ENCODE data around the gene NELL1.

The NELL1 gene

GRCh38 chr11:21505070-21505469 is 835.7 kb downstream of the NELL1 start:
- TF ChIP-seq GATA3 (IDR thresholded peaks at IDR 0.05; ENCODE audit: low read depth, low read length) (peak; percentile 71; the same call in 1 of the 2 replicates), GATA2 (IDR thresholded peaks at IDR 0.05; ENCODE audit: low read depth, low read length) (no peak; the same call in 1 of the 2 replicates)

DNA sequence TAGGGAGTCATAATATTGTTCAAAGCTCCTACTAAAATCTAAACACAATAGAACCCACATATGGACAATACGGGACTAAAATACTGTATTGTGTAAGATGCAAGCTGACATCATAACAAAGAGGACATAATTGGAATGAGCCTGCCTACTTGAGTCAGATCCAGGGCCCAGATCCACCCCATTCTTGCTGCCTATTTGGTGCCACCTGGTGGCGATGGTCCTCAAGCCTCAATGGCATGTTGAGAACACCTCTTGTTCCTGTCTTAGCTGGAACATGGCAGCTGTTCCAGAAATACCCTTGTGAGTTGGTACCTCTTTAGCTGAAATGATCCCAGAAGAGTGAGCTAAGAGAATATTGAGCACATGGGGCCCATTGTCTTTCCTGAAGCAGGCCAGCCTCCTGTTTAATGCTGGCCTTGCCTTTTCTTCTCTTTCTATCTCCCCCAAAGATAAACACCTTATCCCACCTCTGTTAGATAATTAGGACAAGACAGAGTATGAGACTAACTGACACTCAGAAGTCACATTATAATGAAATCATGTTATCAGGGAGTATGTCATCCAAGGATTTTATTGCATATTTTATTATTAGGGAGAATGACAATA is 842.6 kb downstream of the NELL1 start:
- TF ChIP-seq GATA3 (IDR thresholded peaks at IDR 0.05; ENCODE audit: low read depth, low read length) (no peak), GATA2 (IDR thresholded peaks at IDR 0.05; ENCODE audit: low read depth, low read length) (no peak)

DNA sequence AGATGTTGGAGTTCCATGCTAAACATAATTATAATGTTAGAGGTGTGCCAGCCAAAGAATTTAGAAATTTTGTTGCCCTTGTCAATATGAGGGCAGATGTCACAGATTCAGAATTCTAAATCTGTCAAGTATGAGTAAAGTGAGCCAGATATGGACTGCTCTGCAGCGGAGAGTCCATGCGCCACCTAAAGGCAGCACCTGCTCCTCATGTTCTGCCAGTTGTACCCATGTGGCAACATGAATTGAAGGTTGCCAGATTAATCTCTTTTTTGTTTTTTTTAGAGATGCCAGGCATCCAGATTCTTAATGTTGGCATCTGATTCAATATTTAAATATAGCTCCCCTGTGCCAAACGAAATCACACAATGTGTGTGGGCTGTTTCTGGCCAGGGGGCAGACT is 844.9 kb downstream of the NELL1 start:
- TF ChIP-seq GATA2 (IDR thresholded peaks at IDR 0.05; ENCODE audit: low read depth, low read length) (no peak), GATA3 (IDR thresholded peaks at IDR 0.05; ENCODE audit: low read depth, low read length) (no peak)

DNA sequence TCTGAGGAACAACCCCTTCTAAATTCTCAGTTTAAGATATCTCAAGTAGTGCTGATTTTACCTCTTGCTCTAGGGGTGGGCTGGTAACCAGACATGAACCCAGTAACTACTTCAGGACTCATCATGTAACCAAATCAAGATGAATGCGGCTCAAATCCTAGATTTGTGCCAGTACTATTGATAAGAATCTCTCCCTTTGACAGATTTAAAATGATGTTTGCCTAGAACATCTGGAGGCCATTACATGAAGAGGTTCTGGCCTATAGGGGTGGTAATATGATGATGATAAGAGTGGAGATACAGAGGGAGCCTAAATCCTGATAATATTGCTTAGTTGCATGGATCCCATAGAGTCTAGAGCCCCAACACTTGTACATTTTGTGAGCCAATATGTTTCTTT is 850.9 kb downstream of the NELL1 start:
- TF ChIP-seq GATA2 (IDR thresholded peaks at IDR 0.05; ENCODE audit: low read depth, low read length): peak; percentile 99
- TF ChIP-seq GATA3 (IDR thresholded peaks at IDR 0.05; ENCODE audit: low read depth, low read length): peak; percentile 100

- TF ChIP-seq GATA3 (IDR thresholded peaks at IDR 0.05; ENCODE audit: low read depth, low read length) (no peak), GATA2 (IDR thresholded peaks at IDR 0.05; ENCODE audit: low read depth, low read length) (no peak)
Measured at GRCh38 chr11:21529187-21529586, 859.8 kb downstream of the NELL1 start.

- TF ChIP-seq GATA3 (IDR thresholded peaks at IDR 0.05; ENCODE audit: low read depth, low read length) (no peak), GATA2 (IDR thresholded peaks at IDR 0.05; ENCODE audit: low read depth, low read length) (no peak)
Measured at GRCh38 chr11:21534288-21534687, 864.9 kb downstream of the NELL1 start.

DNA sequence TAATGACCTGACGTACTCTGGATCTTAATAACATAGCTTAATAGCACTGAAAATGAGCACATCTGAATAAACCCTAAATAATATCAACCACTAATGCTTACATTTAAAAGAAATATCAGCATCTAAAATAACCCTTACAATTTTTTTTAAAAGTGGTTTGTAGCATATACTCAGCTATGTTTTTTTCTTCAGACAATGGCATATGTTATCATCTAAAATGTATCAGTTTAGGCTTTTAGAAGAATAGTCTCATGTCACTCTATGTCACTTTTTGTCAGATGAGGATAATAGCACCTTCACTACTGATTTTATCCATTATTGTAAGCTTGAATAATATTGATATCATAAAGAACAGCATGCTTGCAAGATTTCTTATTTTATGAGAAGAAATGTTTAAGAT is 868.6 kb downstream of the NELL1 start:
- TF ChIP-seq GATA2 (IDR thresholded peaks at IDR 0.05; ENCODE audit: low read depth, low read length): no peak
- no peak for TF ChIP-seq GATA3 (IDR thresholded peaks at IDR 0.05; ENCODE audit: low read depth, low read length)

DNA sequence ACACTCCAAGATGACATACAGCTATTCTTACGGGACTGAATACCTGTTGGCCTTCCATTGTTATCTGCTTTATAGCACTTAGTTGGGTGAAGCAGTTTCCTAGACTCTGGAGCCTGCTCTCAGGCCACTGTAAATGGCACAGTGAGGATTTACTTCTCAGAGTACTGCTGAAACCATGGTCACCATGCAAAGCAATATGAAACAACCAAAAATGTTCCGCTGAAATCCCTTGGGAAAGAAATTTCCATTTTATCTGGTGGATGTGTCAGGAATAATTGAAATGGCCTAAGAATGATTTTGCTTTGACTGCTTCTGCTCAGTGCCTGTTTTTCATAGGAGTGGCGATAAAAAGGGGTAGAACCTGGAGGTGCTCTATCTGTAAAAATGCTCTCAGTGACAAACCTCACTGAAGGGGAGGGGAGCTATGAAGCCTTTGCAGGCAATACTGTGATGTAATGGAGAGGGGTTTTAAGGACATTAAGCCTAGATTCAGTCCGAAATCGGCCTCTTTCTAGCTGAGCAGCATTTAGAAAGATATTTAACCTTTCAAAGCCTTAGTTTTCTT is 871.9 kb downstream of the NELL1 start:
- TF ChIP-seq GATA3 (IDR thresholded peaks at IDR 0.05; ENCODE audit: low read depth, low read length): no peak
- TF ChIP-seq GATA2 (IDR thresholded peaks at IDR 0.05; ENCODE audit: low read depth, low read length): no peak

DNA sequence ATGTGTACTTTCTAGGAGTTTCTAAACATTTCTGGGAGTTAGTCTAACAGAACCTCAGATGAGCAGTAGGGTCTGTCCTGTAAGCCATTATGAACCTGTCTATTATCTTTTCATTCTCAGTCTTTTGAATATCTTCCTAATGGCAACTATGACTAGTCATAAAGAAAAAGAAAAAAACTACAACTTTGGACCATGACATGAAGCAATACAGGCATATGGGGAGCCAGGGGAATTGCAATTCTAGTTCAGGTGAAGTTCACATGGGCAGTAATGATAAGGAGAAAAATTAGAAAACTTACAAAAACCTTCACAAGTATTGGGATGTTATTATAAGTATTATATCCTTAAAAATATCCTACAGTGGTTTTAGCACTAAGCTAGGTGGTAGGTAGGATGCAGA is 874.5 kb downstream of the NELL1 start:
- TF ChIP-seq GATA3 (IDR thresholded peaks at IDR 0.05; ENCODE audit: low read depth, low read length): no peak
- no peak for TF ChIP-seq GATA2 (IDR thresholded peaks at IDR 0.05; ENCODE audit: low read depth, low read length)

GRCh38 chr11:21545699-21546098 is 876.3 kb downstream of the NELL1 start:
- TF ChIP-seq GATA3 (IDR thresholded peaks at IDR 0.05; ENCODE audit: low read depth, low read length) (no peak), GATA2 (IDR thresholded peaks at IDR 0.05; ENCODE audit: low read depth, low read length) (no peak)

- no peak for TF ChIP-seq GATA2 (IDR thresholded peaks at IDR 0.05; ENCODE audit: low read depth, low read length)
- TF ChIP-seq GATA3 (IDR thresholded peaks at IDR 0.05; ENCODE audit: low read depth, low read length): no peak
Measured at GRCh38 chr11:21546703-21547102, 877.3 kb downstream of the NELL1 start.

DNA sequence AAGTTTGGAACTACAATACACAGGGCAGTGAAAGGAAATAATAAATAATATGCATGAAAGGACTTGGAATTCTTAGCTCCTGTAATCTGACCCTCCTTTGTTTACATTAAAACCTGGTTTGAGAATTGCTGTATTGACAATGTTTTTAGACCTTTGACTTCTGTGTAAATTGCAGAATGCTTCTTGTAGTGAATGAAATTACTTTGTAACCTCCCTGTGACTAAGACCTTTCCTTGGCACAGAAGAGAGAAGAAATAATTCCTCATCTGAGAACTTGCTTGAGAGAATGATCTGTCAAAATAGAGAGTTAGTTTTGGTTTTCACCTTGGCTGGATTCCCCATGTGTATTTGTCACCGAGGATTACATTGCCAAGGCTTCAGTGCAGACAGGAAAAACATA is 883.5 kb downstream of the NELL1 start:
- TF ChIP-seq GATA2 (IDR thresholded peaks at IDR 0.05; ENCODE audit: low read depth, low read length) (no peak), GATA3 (IDR thresholded peaks at IDR 0.05; ENCODE audit: low read depth, low read length) (no peak)

- TF ChIP-seq GATA2 (IDR thresholded peaks at IDR 0.05; ENCODE audit: low read depth, low read length) (no peak), GATA3 (IDR thresholded peaks at IDR 0.05; ENCODE audit: low read depth, low read length) (no peak)
Measured at GRCh38 chr11:21553795-21554194, 884.4 kb downstream of the NELL1 start.

- TF ChIP-seq GATA2 (IDR thresholded peaks at IDR 0.05; ENCODE audit: low read depth, low read length) (no peak), GATA3 (IDR thresholded peaks at IDR 0.05; ENCODE audit: low read depth, low read length) (no peak)
Measured at GRCh38 chr11:21554284-21554683, 884.9 kb downstream of the NELL1 start.

DNA sequence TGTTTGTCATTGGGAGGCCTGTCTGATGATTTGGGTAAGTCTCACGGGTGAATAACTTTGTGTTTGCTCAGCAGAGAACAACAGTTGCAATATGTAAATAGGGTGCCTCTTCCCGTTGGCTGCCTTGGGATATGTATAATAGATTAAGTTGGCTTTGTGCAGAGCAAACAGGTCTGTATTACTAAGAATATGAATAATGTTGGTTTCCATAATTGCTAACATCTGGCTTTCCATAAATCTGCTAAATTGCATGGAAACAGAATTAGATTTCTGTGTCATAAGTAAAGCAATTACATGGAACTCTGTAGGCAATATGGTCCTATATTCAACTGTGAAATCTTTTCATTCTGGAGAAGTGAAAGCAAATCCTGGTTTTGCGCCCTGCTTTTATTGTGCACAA is 887.5 kb downstream of the NELL1 start:
- no peak for TF ChIP-seq GATA2 (IDR thresholded peaks at IDR 0.05; ENCODE audit: low read depth, low read length)
- no peak for TF ChIP-seq GATA3 (IDR thresholded peaks at IDR 0.05; ENCODE audit: low read depth, low read length)
